ENCODE data around the gene TBC1D4. TPM values are rescaled to one million over a fixed set of nuclear protein-coding genes. Genes with fewer than 3 reads are reported as not detected.

TBC1D4 gene
- total and polyA plus RNA-seq, 2 experiments from 2014 or later, result 18.7 to 38.2 TPM

GRCh38 chr13:75481176-75482069 lies 546 bp downstream of the TBC1D4 start:
- peaks cover 22% of the 10 kb centered on the region for H3K27me3 Mint-ChIP-seq (ENCODE audit: insufficient read depth, low read depth, poor library complexity)
- H3K27ac ChIP-seq (ENCODE audit: low read depth), result no peak overlapping the region
- peaks cover 14% of the 10 kb centered on the region for H3K27me3 ChIP-seq (ENCODE audit: insufficient read depth)
- peaks cover 46% of the 10 kb centered on the region for H3K4me1 Mint-ChIP-seq
- peak overlapping the region; percentile 72 for H3K4me3 ChIP-seq
- H3K36me3 Mint-ChIP-seq (ENCODE audit: low read depth), result peaks cover 3% of the 10 kb centered on the region; the same call in 1 of the 3 replicates
- no peaks in the 10 kb centered on the region for H3K36me3 ChIP-seq (ENCODE audit: insufficient read depth)
- no peaks in the 10 kb centered on the region; the same call in 1 of the 2 replicates for H3F3A ChIP-seq (replicated peaks; ENCODE audit: low read depth)
- H3K9me2 ChIP-seq (ENCODE audit: insufficient read depth), result no peaks in the 10 kb centered on the region
- H3K27ac Mint-ChIP-seq, result no peak overlapping the region
- peak overlapping the region; percentile 72 for H3K4me2 ChIP-seq
- H3K9me3 Mint-ChIP-seq, result no peaks in the 10 kb centered on the region; the same call in 2 of the 3 replicates
- TF ChIP-seq EZH2 (IDR thresholded peaks at IDR 0.05; ENCODE audit: low read depth, unreplicated experiment) (no peak), EZH2phosphoT487 (IDR thresholded peaks at IDR 0.05; ENCODE audit: unreplicated experiment) (no peak), STAT1 (IDR thresholded peaks at IDR 0.05; ENCODE audit: unreplicated experiment) (no peak), ZNF331 (CRISPR knock-in tag; IDR thresholded peaks at IDR 0.05; ENCODE audit: low read depth) (no peak), NANOG (IDR thresholded peaks at IDR 0.05; ENCODE audit: borderline replicate concordance) (no peak), CREB1 (CRISPR knock-in tag; IDR thresholded peaks at IDR 0.05; ENCODE audit: low read depth) (no peak), JUNB (IDR thresholded peaks at IDR 0.05; ENCODE audit: unreplicated experiment) (no peak), POLR2AphosphoS5 (IDR thresholded peaks at IDR 0.05; ENCODE audit: low read depth) (no peak), ZNF114 (CRISPR knock-in tag; IDR thresholded peaks at IDR 0.05) (no peak), CTCF (conservative IDR thresholded peaks at IDR 0.05; ENCODE audit: low read depth in 2 of 2) (no peak)
- TF ChIP-seq, protein P1, sequence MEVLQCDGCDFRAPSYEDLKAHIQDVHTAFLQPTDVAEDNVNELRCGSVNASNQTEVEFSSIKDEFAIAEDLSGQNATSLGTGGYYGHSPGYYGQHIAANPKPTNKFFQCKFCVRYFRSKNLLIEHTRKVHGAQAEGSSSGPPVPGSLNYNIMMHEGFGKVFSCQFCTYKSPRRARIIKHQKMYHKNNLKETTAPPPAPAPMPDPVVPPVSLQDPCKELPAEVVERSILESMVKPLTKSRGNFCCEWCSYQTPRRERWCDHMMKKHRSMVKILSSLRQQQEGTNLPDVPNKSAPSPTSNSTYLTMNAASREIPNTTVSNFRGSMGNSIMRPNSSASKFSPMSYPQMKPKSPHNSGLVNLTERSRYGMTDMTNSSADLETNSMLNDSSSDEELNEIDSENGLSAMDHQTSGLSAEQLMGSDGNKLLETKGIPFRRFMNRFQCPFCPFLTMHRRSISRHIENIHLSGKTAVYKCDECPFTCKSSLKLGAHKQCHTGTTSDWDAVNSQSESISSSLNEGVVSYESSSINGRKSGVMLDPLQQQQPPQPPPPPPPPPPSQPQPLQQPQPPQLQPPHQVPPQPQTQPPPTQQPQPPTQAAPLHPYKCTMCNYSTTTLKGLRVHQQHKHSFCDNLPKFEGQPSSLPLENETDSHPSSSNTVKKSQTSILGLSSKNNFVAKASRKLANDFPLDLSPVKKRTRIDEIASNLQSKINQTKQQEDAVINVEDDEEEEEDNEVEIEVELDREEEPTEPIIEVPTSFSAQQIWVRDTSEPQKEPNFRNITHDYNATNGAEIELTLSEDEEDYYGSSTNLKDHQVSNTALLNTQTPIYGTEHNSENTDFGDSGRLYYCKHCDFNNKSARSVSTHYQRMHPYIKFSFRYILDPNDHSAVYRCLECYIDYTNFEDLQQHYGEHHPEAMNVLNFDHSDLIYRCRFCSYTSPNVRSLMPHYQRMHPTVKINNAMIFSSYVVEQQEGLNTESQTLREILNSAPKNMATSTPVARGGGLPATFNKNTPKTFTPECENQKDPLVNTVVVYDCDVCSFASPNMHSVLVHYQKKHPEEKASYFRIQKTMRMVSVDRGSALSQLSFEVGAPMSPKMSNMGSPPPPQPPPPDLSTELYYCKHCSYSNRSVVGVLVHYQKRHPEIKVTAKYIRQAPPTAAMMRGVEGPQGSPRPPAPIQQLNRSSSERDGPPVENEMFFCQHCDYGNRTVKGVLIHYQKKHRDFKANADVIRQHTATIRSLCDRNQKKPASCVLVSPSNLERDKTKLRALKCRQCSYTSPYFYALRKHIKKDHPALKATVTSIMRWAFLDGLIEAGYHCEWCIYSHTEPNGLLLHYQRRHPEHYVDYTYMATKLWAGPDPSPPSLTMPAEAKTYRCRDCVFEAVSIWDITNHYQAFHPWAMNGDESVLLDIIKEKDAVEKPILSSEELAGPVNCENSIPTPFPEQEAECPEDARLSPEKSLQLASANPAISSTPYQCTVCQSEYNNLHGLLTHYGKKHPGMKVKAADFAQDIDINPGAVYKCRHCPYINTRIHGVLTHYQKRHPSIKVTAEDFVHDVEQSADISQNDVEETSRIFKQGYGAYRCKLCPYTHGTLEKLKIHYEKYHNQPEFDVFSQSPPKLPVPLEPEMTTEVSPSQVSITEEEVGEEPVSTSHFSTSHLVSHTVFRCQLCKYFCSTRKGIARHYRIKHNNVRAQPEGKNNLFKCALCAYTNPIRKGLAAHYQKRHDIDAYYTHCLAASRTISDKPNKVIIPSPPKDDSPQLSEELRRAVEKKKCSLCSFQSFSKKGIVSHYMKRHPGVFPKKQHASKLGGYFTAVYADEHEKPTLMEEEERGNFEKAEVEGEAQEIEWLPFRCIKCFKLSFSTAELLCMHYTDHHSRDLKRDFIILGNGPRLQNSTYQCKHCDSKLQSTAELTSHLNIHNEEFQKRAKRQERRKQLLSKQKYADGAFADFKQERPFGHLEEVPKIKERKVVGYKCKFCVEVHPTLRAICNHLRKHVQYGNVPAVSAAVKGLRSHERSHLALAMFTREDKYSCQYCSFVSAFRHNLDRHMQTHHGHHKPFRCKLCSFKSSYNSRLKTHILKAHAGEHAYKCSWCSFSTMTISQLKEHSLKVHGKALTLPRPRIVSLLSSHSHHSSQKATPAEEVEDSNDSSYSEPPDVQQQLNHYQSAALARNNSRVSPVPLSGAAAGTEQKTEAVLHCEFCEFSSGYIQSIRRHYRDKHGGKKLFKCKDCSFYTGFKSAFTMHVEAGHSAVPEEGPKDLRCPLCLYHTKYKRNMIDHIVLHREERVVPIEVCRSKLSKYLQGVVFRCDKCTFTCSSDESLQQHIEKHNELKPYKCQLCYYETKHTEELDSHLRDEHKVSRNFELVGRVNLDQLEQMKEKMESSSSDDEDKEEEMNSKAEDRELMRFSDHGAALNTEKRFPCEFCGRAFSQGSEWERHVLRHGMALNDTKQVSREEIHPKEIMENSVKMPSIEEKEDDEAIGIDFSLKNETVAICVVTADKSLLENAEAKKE (CRISPR knock-in tag; IDR thresholded peaks at IDR 0.05), result no peak
- TF ChIP-seq, protein P2, sequence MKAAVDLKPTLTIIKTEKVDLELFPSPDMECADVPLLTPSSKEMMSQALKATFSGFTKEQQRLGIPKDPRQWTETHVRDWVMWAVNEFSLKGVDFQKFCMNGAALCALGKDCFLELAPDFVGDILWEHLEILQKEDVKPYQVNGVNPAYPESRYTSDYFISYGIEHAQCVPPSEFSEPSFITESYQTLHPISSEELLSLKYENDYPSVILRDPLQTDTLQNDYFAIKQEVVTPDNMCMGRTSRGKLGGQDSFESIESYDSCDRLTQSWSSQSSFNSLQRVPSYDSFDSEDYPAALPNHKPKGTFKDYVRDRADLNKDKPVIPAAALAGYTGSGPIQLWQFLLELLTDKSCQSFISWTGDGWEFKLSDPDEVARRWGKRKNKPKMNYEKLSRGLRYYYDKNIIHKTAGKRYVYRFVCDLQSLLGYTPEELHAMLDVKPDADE (IDR thresholded peaks at IDR 0.05), result no peak
- TF ChIP-seq, protein P3, sequence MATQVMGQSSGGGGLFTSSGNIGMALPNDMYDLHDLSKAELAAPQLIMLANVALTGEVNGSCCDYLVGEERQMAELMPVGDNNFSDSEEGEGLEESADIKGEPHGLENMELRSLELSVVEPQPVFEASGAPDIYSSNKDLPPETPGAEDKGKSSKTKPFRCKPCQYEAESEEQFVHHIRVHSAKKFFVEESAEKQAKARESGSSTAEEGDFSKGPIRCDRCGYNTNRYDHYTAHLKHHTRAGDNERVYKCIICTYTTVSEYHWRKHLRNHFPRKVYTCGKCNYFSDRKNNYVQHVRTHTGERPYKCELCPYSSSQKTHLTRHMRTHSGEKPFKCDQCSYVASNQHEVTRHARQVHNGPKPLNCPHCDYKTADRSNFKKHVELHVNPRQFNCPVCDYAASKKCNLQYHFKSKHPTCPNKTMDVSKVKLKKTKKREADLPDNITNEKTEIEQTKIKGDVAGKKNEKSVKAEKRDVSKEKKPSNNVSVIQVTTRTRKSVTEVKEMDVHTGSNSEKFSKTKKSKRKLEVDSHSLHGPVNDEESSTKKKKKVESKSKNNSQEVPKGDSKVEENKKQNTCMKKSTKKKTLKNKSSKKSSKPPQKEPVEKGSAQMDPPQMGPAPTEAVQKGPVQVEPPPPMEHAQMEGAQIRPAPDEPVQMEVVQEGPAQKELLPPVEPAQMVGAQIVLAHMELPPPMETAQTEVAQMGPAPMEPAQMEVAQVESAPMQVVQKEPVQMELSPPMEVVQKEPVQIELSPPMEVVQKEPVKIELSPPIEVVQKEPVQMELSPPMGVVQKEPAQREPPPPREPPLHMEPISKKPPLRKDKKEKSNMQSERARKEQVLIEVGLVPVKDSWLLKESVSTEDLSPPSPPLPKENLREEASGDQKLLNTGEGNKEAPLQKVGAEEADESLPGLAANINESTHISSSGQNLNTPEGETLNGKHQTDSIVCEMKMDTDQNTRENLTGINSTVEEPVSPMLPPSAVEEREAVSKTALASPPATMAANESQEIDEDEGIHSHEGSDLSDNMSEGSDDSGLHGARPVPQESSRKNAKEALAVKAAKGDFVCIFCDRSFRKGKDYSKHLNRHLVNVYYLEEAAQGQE (IDR thresholded peaks at IDR 0.05; ENCODE audit: unreplicated experiment), result no peak
- DNase-seq (ENCODE audit: low spot score) (peak; percentile 68), ATAC-seq (peak; percentile 52)
- H3K4me3 Mint-ChIP-seq, result peak overlapping the region; percentile 92
- peaks cover 42% of the 10 kb centered on the region for H3K79me2 ChIP-seq (replicated peaks; ENCODE audit: insufficient read depth)
- peaks cover 11% of the 10 kb centered on the region for H3K4me1 ChIP-seq (ENCODE audit: insufficient read depth)
- peak overlapping the region; percentile 80; the same call in 1 of the 2 replicates for H2AFZ ChIP-seq
- H4K20me1 ChIP-seq (replicated peaks; ENCODE audit: insufficient read depth), result 0 out of 2 replicates have a peak, but pooled peaks cover 13% of the 10 kb centered on the region
